HCEC 1CT (cell line): Measurements from ENCODE around the gene GATAD2B.
A peak's percentile ranks its signal among the peaks of the same experiment; 100 is the strongest.

Experiments
- DNase-seq: peaks from one replicate; pipeline ENCODE4 v3.0.0-alpha.2; 2017

GATAD2B gene

DNA sequence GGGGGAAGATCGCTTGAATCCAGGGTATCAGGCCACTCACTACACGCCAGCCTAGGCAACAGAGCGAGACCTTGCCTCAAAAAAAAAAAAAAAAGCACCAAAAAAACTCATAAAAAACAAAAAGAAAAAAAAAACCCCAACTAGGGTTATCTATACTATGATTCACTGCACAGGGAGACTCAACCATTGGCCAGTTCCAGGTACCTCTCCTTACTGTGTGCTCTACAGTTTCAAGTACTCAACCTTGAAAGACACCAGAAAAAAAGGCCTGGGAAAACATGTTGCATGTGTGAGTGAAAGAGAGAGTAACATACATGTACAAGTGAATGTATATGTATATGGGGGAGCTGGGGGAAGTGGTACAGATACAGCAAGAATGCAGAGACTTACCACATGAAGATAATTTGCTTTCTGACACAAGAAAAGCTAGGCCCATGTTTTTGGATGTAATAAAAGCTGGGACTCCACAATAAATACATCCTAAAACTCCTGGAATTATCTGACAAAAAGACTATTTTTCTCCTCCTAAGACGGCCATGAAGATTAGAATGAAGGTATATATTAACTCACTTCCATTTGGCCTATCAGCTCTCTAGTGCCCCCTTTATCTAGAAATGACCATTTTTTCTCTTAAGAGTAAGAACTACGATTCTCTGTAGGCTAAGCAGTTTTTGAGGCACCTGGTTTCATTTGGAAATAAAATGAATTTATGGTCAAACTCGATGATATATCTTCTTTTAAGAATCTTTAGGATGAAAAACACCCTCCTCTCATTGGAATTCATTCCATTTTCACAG, 95.4 kb downstream of the GATAD2B start:
- DNase-seq, result no peak

DNA sequence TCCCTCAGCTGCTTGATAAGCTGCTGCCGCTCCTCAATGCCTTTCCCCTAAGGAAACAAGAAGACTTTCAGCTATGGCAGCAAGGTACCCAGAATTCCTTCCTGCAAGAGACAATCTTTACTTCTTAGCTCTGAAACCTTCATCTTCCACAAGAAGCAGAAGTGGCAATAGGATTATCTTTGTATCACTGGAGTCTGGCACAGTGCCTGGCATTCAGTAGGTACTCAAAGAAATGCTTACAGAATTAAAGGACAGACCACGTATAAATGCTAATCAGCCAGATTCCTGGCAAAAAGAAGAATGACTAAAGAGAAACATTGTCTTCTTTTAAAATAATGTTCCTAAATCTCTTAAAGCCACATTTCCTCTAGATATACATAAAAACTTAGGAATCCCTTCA, 103.9 kb downstream of the GATAD2B start:
- DNase-seq, result no peak

DNA sequence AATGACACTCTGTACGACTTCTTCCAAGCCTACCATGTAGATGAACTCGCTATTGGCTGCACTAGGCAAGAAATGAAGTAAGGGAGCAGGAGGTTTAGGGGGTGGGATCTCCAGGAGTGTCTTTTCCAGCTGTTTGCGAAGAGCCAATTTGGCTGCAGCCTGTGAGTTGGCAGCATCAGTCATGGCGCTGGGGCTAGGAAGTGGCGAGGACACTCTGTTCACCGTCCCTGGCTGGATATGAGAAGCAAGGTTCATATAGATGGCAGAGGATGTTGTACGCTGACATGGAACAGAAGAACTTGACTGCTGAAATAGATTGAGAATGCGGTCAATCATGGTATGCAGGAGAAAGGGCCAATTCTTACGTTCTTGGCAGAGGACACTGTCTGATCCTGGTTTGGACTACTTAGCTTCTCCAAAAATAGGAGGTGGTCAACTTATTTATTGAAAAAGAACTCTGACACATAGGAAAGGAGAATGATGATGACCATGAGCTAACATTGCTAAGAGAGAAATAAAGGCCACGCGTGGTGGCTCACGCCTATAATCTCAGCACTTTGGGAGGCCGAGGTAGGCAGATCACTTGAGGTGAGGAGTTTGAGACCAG, 106.4 kb downstream of the GATAD2B start:
- no peak for DNase-seq

DNA sequence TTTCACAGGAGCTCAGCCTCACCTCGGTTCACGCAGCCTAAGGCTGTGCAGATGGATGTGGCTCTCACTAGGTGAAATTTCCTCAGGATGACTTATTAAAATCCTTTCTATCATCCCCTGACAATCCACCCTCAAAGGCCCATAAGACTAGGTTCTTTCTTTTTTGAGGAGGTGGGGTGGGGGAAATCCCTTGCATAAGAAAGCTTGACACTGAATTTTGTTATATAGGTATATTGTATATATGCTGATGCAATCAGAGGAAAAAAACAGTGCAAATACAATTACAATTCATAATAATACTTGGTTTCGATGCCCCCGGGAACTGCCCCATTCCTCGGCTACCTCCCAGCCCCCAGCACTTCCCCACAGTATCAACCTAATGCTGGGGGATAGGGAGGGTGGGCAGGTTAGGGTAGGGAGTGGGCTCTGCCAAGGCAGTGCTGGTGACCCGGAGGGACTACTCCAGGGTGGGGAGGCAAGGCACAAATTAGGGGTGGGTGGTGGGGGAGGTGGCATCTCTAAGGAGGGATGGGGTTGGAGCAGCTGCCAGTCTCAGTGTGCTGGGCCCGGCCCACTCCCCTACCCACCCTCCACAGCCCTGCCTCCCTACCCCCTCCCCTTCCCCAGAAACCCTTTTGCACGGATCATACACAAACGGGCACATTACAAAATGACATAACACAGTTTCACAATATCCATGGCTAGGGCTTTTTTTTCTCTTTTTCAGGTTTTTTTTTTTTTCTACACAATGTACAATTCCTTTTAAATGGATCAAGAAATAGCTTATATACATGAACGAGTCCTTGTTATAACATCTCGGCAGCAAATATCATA, 116.7 kb downstream of the GATAD2B start:
- no peak for DNase-seq

DNA sequence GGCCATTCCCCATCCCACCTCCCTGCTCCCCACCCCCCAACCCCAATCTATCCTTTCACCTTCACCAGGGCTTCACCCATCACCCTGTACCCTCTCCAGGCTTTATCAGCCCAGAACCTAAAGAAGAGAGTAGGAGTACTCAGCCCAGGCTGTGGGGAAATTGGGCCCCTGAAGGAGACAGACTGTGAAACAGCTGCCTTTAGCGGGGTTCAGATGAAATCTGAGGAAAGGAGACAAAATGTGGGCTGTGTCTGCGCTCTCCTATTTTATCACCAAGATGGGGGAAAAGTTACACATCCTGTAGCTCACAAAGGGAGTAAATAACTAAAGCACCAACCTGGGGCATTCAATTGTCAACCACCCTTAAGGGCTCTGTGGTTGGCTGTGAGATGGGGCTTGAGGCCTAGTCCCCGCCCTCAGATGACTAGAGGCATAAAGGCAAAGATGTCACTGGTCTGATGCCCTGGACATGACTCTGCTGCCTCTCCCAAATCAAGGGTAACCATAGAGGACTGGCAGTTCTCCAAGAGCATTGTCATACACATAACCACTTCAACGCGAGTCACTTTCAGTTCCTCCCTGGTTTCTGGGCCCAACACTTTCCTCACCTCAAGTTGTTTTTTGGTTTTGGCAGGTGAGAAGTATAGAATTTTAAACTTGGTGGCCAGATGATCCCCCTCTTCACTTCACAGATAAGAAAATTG, 117.6 kb downstream of the GATAD2B start:
- peak; percentile 85 for DNase-seq

DNA sequence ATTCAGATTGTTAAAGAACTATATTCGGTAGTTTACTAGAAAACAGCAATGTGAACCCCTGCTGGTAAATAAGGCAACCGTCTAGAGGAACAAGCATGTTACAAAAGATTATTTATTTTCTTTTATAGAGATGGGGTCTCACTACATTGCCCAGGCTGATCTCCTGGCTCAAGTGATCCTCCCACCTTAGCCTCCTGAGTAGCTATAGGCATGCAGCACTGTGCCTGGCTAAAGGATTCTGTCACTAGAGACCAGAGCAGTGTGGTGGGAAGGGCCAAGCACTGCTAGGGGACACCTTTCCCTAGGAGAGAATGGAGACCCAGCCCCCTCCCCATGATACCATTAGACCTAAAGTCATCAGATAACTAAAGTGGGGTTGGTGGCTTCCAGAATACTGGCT, 118.7 kb downstream of the GATAD2B start:
- no peak for DNase-seq

DNA sequence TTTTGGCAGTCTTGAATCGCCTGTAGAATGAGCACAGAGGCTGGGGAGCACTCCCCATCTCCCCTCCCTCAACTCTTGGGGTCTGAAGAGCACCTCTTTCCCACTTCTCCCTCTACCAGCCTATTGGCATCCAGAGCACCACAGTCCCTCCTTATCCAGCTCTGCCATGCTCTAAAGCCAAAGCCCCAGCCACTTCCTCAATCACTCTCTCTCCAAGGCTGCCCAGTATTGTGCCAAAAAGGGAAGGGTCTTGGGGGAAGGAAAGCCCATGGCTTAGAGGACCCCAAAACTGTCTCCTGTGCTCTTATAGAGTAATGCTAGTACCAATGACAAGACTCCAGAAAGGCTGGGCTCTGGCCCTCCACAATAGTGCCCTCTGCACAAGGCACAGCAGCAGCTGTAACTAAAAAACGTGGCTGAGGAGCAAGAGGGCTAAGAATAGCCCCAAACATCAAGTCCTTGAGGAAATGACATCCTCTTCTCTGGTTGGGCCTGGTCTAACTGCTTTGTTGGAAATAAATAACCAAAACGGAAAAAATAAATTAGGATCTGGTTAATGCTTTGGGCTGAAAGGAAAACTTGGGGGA, 119.2 kb downstream of the GATAD2B start:
- no peak for DNase-seq

DNA sequence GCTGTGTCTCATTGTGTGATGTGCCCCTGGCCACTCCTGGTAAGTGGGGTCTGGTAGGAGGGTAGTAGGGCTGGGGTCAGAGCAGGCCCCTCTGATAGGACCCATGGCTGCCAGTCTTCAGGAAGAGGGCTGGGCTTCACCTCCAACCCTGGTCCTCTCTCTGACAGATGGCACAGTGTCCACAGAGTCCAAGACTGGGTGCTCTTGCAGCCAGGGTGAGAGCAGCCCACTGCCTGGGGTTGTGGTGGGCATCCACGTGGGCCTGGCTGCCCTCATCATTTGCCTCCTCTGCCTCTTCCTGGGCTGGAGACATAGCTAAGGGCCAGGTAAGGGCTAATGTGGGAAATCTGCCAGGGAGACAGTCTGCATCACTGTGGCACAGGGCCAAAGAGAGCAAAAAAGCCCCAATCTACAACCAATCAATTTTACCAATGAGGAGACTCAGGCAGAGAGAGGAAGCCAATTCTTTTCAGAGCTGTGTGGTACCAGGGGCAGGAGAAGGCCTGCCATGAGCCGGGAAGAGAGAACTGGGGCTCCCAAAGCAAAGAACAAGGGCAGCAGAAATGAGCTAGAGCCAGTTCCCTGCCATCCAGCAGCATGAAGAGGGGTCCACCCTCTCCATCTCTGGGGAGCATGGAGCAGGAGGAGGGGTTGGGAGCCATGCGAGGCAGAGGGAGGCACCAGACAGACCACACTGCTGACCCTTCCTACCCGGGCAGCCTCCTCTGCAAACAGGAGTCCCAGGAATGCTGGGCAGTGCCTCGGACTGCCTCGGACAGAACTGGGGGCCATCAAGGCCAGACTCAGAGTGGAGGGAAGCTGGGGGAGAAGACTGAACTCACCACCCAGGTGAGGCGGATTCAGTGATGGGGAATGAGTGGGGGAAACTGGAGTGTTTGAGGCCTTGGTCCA, 120.7 kb downstream of the GATAD2B start:
- no peak for DNase-seq

DNA sequence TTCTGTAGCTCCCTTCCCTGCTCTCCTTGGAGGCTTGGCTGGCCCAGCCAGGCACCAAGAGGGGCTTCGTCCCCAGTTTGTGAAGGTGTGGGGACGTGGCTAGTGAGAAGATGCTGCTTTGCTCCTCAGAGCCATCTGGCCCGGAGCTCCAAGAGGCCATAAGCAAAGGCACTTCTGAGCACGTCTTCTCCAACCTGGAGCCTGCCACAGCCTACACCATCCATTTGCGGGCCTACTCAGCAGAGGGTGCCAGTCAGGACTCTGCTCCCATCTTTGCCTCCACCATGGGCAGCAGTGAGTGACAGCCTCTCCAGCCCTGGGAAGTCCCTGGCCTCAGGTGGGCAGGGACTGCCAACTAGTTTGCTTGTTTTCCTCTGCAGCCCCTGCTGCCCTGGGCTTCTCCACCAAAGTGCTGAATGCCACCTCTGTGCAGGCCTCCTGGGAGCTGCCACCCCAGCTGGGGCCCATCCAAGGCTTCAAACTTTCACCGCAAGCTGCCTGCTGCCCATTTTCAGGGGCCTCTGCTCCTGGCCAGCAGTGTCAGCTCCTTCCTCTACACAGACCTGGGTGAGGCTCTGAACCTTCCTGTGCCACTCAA, 121.6 kb downstream of the GATAD2B start:
- DNase-seq, result no peak

DNA sequence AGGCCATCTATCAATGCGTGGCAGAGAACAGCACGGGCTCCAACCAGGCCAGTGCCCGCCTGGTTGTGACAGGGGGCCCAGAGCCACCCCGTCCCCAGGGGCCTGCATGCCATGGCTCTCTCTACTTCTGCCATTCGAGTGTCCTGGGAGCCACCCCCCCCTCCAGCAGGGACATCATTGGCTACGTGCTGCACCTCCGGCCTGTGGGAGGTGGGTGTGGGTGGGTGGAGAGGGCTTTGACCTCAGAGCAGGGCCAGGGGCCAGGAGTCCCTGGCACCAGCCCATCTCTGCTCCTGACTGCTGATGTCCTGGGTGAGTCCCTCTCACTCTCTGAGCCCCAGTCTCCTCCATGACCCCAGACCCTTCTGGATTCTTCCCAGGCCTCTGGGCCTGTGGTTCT, 122.3 kb downstream of the GATAD2B start:
- no peak for DNase-seq

DNA sequence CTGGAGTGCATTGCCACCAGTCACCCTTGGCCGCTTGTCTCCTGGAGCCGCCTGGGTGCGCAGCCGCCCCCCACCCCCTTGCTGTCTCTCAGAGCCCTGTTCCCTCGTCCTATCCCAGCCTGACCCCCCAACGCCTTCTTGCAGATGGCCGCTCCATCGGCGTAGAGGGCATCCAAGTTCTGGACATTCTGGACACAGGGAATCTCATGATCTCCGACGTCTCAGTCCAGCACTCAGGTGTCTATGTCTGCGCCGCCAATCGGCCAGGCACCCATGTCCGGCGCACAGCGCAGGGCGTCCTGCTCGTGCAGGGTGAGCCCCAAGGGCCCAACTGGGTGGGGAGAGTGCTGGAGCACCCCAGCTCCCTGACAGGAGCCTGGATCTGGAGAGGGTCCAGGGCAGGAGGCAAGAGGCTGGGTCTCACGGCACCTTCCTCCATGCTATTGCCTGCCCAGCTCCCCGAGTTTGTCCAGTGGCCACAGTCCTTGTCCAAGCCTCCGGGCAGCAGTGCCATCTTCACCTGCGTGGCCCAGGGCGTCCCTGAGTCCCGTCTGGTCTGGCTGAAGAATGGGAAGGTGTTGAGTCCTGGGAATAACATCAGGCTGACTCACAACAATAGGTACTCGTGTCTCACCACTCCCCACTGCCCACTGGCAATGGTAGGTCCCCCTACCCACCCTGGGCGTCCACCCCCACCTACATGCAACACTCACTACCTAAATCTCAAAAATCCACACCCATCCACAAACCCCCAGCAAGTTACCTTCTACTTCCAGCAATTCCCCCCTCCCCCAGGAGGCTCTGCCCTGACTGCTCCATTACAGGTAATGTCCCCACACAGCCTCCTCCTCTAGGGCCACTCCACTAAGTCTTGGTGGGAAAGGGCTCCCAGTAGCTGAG, 123.0 kb downstream of the GATAD2B start:
- no peak for DNase-seq

DNA sequence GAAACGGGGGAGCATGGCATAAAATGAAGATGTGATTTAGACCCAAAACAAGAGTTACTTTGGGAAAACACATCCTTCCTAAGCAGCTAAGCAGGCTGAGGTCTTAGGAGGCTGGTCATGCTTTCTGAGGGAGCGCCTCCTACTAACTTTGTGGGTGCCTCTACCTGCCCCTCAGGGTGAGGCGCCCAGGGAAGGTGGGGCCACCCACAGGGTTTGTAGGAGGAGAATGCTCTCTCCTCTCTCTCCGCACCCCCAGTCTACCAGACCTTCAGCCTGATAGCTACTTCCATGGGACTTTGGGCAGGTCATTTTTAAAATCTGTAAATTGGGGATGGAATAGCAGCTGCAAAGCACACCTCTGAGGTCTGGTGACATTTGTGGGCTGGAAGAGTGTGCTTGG, 123.8 kb downstream of the GATAD2B start:
- DNase-seq, result no peak

DNA sequence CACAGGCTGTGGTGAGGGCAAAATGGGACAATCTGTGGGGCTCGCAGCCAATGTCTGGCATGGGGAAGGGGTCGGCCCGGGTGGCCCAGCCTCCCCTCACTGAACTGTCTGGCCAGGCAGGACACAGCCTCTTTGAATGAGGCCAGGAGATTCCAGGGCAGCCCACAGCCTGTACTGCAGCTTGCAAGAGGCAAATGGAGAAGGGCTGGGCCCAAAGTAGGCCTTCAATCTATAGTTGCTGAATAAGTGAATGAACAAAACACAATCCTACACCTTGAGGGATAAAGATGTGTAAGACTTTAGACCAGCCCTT, 124.3 kb downstream of the GATAD2B start:
- DNase-seq, result no peak

DNA sequence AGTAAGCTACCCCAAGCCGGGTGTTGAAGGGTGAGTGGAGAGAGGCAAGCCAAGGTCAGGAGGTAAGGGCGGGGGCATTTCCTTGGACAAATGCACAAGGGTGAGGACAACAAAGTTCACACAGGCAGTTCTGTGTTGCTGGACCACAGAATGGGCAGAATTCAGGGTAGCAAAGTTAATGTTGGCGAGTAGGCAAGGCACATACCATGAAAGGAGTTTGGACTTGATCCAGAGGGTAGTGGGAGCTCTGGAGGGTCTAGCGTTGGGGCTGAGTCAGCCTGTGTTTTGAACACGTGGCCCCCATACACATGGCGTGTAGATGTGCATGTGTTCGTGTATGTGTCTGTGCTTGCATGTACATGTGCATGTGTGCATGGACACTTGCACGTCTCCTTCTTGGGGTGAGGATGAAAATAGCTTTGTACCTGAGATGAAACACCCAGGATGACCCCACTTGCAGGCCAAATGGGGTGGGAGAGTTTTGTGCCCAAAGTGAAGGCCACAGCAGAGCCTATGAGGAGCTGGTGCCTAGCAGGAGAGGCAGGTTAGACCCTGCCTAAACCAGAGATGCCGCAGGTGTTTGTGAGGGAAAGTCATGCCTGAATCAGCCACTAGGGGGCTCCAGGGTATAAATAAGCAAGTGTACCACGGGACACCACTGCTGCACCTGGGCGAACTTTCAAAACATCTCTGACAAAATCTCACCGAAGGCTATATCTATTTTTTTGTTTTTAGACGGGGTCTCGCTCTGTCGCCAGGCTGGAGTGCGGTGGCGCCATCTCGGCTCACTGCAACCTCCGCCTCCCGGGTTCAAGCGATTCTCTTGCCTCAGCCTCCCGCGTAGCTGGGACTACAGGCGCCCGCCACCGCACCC, 125.7 kb downstream of the GATAD2B start:
- peak; percentile 42 for DNase-seq

DNA sequence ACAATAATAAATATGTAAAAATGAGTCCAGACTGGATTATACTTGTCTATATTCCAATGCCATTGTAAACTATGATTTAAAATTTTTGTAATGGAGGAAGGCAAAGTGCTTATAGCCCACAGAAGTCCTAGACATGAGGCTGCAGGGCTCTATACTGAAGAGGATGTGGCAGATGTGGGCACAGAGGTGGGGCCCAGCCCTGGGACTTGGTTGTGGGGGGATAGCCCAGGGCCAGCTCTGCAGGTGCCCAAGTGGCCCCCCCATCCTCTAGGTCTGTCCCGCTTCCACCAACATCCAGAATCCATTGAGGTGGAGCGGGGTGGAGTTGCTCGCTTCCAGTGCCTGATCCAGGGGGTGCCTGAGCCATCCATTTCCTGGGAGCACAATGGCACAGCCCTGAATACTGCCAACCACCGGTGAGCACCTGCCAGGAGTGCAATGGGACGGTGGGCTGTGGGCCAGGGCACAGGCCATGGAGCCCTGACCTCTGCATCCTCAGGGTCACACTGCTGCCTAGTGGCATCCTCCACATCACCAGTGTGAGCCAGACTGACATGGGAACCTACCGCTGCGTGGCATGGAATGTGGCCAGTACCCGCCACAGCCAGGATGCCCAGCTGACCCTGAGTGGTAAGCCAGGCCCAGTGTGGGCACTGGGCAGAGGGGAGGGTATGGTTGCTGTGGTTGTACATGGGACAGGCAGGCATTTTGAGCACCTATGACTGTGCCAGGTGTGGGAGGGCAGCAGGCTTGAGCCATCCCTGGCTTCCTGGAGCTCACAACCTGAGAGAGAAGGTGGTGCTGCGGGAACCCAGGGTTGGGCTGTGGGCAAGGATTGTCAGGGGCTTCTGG, 126.6 kb downstream of the GATAD2B start:
- DNase-seq, result no peak

DNA sequence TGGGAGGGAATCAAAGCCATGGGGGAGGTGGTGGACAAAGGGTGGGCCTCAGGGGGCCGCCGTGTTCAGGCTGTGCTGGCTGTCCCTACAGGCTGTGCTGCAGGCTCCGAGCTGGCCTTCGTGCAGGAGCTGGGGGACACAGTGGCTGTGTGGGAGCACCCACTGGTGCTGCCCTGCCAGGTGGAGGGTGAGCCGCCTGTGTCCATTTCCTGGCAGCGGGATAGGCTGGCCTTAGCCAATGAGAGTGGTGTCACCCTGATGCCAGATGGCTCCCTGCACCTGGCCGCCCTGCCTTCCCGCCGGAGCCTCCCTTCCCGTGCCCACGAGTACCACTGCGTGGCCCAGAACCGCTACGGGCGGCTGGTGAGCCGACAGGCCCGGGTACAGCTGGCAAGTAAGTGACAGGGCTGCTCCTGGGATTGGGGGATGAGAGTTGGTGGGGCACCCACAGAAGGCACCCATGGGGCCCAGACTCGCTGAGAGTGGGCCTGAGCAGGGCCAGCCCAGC, 127.4 kb downstream of the GATAD2B start:
- DNase-seq, result no peak

DNA sequence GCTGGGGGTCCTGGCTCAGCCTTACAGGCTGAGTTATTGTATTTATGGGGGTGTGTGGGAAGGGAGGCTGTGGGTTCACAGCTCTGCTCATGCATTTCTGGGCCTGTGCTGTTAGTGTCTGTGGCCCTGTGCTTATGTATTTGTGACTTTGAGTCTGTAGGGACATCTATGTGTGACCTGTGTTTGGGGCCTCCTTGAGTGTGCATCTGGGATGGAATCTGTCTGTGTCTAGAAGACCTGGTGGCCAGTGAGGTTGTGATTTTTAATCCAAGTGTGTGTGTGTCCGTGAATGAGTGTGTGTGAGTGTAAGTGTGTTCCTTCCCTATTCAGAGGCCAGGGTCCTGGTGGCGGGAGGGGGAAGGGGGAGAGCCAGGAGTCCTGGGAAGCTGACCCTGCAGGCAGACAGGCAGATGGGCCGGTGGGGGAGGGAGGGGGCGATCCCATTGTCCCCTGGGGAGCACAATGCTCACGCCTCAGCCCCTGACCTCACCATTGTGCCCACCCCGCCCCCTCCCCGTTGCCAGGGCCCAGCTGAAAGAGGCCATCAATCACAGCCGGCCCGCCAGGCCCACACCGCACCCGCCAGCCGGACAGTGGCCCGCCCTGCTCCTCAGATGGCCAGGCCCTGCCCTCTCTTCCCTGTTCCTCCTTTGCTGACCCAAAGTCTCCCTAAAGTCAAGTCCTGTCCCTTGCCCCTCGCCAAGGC, 128.0 kb downstream of the GATAD2B start:
- DNase-seq, result no peak
